ENCODE measurements around the gene SLC5A12.
A peak's percentile ranks its signal among the peaks of the same experiment; 100 is the strongest.

Gene SLC5A12

GRCh38 chr11:26703411-26704191 is 18.3 kb downstream of the SLC5A12 start:
- no peaks in the 10 kb centered on the region for H3K9me3 ChIP-seq (ENCODE audit: control insufficient read depth in 2 of 2, low read length in 2 of 2)
- peak overlapping the region in 1 of 2 donors; percentile 20 for H3K4me3 ChIP-seq (ENCODE audit: low read length in 2 of 2)
- no peak overlapping the region for H3K9ac ChIP-seq (ENCODE audit: low read depth in 1 of 2, low read length in 2 of 2)
- H3K4me1 ChIP-seq (ENCODE audit: control insufficient read depth in 2 of 2, insufficient read depth in 2 of 2, low read length in 2 of 2) = peaks cover 8 to 46% of the 10 kb centered on the region in 2 donors
- peak overlapping the region; percentile 27 to 52 for H3K27ac ChIP-seq (ENCODE audit: low read depth in 2 of 2, low read length in 2 of 2)
- no peaks in the 10 kb centered on the region for H3K27me3 ChIP-seq (ENCODE audit: control insufficient read depth in 2 of 2, insufficient read depth in 2 of 2, low read length in 2 of 2)
- no peaks in the 10 kb centered on the region for H3K36me3 ChIP-seq (ENCODE audit: control insufficient read depth in 2 of 2, insufficient read depth in 2 of 2, low read length in 2 of 2)

- Histone ChIP-seq H3K4me3 (ENCODE audit: low read length in 2 of 2) (no peak overlapping the region), H3K4me1 (ENCODE audit: control insufficient read depth in 2 of 2, insufficient read depth in 2 of 2, low read length in 2 of 2) (peaks cover 8 to 52% of the 10 kb centered on the region in 2 donors), H3K27ac (ENCODE audit: low read depth in 2 of 2, low read length in 2 of 2) (no peak overlapping the region), H3K9me3 (ENCODE audit: control insufficient read depth in 2 of 2, low read length in 2 of 2) (no peaks in the 10 kb centered on the region), H3K36me3 (ENCODE audit: control insufficient read depth in 2 of 2, insufficient read depth in 2 of 2, low read length in 2 of 2) (no peaks in the 10 kb centered on the region), H3K9ac (ENCODE audit: low read depth in 1 of 2, low read length in 2 of 2) (no peak overlapping the region), H3K27me3 (ENCODE audit: control insufficient read depth in 2 of 2, insufficient read depth in 2 of 2, low read length in 2 of 2) (no peaks in the 10 kb centered on the region)
Measured at GRCh38 chr11:26702406-26702805, 19.5 kb downstream of the SLC5A12 start.

- Histone ChIP-seq H3K4me1 (ENCODE audit: control insufficient read depth in 2 of 2, insufficient read depth in 2 of 2, low read length in 2 of 2) (peaks cover 10 to 57% of the 10 kb centered on the region in 2 donors), H3K27ac (ENCODE audit: low read depth in 2 of 2, low read length in 2 of 2) (no peak overlapping the region), H3K4me3 (ENCODE audit: low read length in 2 of 2) (no peak overlapping the region), H3K9me3 (ENCODE audit: control insufficient read depth in 2 of 2, low read length in 2 of 2) (no peaks in the 10 kb centered on the region), H3K9ac (ENCODE audit: low read depth in 1 of 2, low read length in 2 of 2) (no peak overlapping the region), H3K36me3 (ENCODE audit: control insufficient read depth in 2 of 2, insufficient read depth in 2 of 2, low read length in 2 of 2) (no peaks in the 10 kb centered on the region), H3K27me3 (ENCODE audit: control insufficient read depth in 2 of 2, insufficient read depth in 2 of 2, low read length in 2 of 2) (no peaks in the 10 kb centered on the region)
Measured at GRCh38 chr11:26700574-26701235, 21.2 kb downstream of the SLC5A12 start.

GRCh38 chr11:26698224-26698623 is 23.6 kb downstream of the SLC5A12 start:
- H3K9me3 ChIP-seq (ENCODE audit: control insufficient read depth in 2 of 2, low read length in 2 of 2) = no peaks in the 10 kb centered on the region
- H3K27me3 ChIP-seq (ENCODE audit: control insufficient read depth in 2 of 2, insufficient read depth in 2 of 2, low read length in 2 of 2) = no peaks in the 10 kb centered on the region
- no peak overlapping the region for H3K9ac ChIP-seq (ENCODE audit: low read depth in 1 of 2, low read length in 2 of 2)
- H3K4me3 ChIP-seq (ENCODE audit: low read length in 2 of 2) = no peak overlapping the region
- H3K36me3 ChIP-seq (ENCODE audit: control insufficient read depth in 2 of 2, insufficient read depth in 2 of 2, low read length in 2 of 2) = no peaks in the 10 kb centered on the region
- H3K4me1 ChIP-seq (ENCODE audit: control insufficient read depth in 2 of 2, insufficient read depth in 2 of 2, low read length in 2 of 2) = peaks cover 10 to 40% of the 10 kb centered on the region in 2 donors
- no peak overlapping the region for H3K27ac ChIP-seq (ENCODE audit: low read depth in 2 of 2, low read length in 2 of 2)

GRCh38 chr11:26696330-26696729 is 25.5 kb downstream of the SLC5A12 start:
- Histone ChIP-seq H3K9ac (ENCODE audit: low read depth in 1 of 2, low read length in 2 of 2) (no peak overlapping the region), H3K9me3 (ENCODE audit: control insufficient read depth in 2 of 2, low read length in 2 of 2) (no peaks in the 10 kb centered on the region), H3K27ac (ENCODE audit: low read depth in 2 of 2, low read length in 2 of 2) (no peak overlapping the region), H3K4me1 (ENCODE audit: control insufficient read depth in 2 of 2, insufficient read depth in 2 of 2, low read length in 2 of 2) (peaks cover 4 to 30% of the 10 kb centered on the region in 2 donors), H3K4me3 (ENCODE audit: low read length in 2 of 2) (no peak overlapping the region), H3K27me3 (ENCODE audit: control insufficient read depth in 2 of 2, insufficient read depth in 2 of 2, low read length in 2 of 2) (no peaks in the 10 kb centered on the region), H3K36me3 (ENCODE audit: control insufficient read depth in 2 of 2, insufficient read depth in 2 of 2, low read length in 2 of 2) (no peaks in the 10 kb centered on the region)

- Histone ChIP-seq H3K27ac (ENCODE audit: low read depth in 2 of 2, low read length in 2 of 2) (no peak overlapping the region), H3K4me3 (ENCODE audit: low read length in 2 of 2) (no peak overlapping the region), H3K9me3 (ENCODE audit: control insufficient read depth in 2 of 2, low read length in 2 of 2) (no peaks in the 10 kb centered on the region)
Measured at GRCh38 chr11:26688701-26689100, 33.2 kb downstream of the SLC5A12 start.

GRCh38 chr11:26687351-26687750 is 34.5 kb downstream of the SLC5A12 start:
- Histone ChIP-seq H3K9ac (ENCODE audit: low read depth in 1 of 2, low read length in 2 of 2) (no peak overlapping the region), H3K36me3 (ENCODE audit: control insufficient read depth in 2 of 2, insufficient read depth in 2 of 2, low read length in 2 of 2) (no peaks in the 10 kb centered on the region), H3K27ac (ENCODE audit: low read depth in 2 of 2, low read length in 2 of 2) (no peak overlapping the region), H3K4me3 (ENCODE audit: low read length in 2 of 2) (no peak overlapping the region), H3K27me3 (ENCODE audit: control insufficient read depth in 2 of 2, insufficient read depth in 2 of 2, low read length in 2 of 2) (no peaks in the 10 kb centered on the region), H3K4me1 (ENCODE audit: control insufficient read depth in 2 of 2, insufficient read depth in 2 of 2, low read length in 2 of 2) (no peaks in the 10 kb centered on the region), H3K9me3 (ENCODE audit: control insufficient read depth in 2 of 2, low read length in 2 of 2) (no peaks in the 10 kb centered on the region)

More at GRCh38 chr11:26688701-26689100, 33.2 kb downstream of the SLC5A12 start:
- Histone ChIP-seq H3K9ac (ENCODE audit: low read depth in 1 of 2, low read length in 2 of 2) (no peak overlapping the region), H3K27me3 (ENCODE audit: control insufficient read depth in 2 of 2, insufficient read depth in 2 of 2, low read length in 2 of 2) (no peaks in the 10 kb centered on the region), H3K36me3 (ENCODE audit: control insufficient read depth in 2 of 2, insufficient read depth in 2 of 2, low read length in 2 of 2) (no peaks in the 10 kb centered on the region), H3K4me1 (ENCODE audit: control insufficient read depth in 2 of 2, insufficient read depth in 2 of 2, low read length in 2 of 2) (no peaks in the 10 kb centered on the region)

- no peak overlapping the region for H3K27ac ChIP-seq (ENCODE audit: low read depth in 2 of 2, low read length in 2 of 2)
- no peak overlapping the region for H3K9ac ChIP-seq (ENCODE audit: low read depth in 1 of 2, low read length in 2 of 2)
- H3K36me3 ChIP-seq (ENCODE audit: control insufficient read depth in 2 of 2, insufficient read depth in 2 of 2, low read length in 2 of 2) = no peaks in the 10 kb centered on the region
- no peaks in the 10 kb centered on the region for H3K9me3 ChIP-seq (ENCODE audit: control insufficient read depth in 2 of 2, low read length in 2 of 2)
- no peak overlapping the region for H3K4me3 ChIP-seq (ENCODE audit: low read length in 2 of 2)
- no peaks in the 10 kb centered on the region for H3K27me3 ChIP-seq (ENCODE audit: control insufficient read depth in 2 of 2, insufficient read depth in 2 of 2, low read length in 2 of 2)
- no peaks in the 10 kb centered on the region for H3K4me1 ChIP-seq (ENCODE audit: control insufficient read depth in 2 of 2, insufficient read depth in 2 of 2, low read length in 2 of 2)
Measured at GRCh38 chr11:26677566-26677965, 44.3 kb downstream of the SLC5A12 start.

GRCh38 chr11:26676641-26677040 is 45.2 kb downstream of the SLC5A12 start:
- Histone ChIP-seq H3K27me3 (ENCODE audit: control insufficient read depth in 2 of 2, insufficient read depth in 2 of 2, low read length in 2 of 2) (no peaks in the 10 kb centered on the region), H3K9ac (ENCODE audit: low read depth in 1 of 2, low read length in 2 of 2) (no peak overlapping the region), H3K4me3 (ENCODE audit: low read length in 2 of 2) (no peak overlapping the region), H3K36me3 (ENCODE audit: control insufficient read depth in 2 of 2, insufficient read depth in 2 of 2, low read length in 2 of 2) (no peaks in the 10 kb centered on the region), H3K27ac (ENCODE audit: low read depth in 2 of 2, low read length in 2 of 2) (no peak overlapping the region), H3K4me1 (ENCODE audit: control insufficient read depth in 2 of 2, insufficient read depth in 2 of 2, low read length in 2 of 2) (no peaks in the 10 kb centered on the region), H3K9me3 (ENCODE audit: control insufficient read depth in 2 of 2, low read length in 2 of 2) (no peaks in the 10 kb centered on the region)

- Histone ChIP-seq H3K4me1 (ENCODE audit: control insufficient read depth in 2 of 2, insufficient read depth in 2 of 2, low read length in 2 of 2) (no peaks in the 10 kb centered on the region), H3K9me3 (ENCODE audit: control insufficient read depth in 2 of 2, low read length in 2 of 2) (no peaks in the 10 kb centered on the region), H3K36me3 (ENCODE audit: control insufficient read depth in 2 of 2, insufficient read depth in 2 of 2, low read length in 2 of 2) (no peaks in the 10 kb centered on the region), H3K9ac (ENCODE audit: low read depth in 1 of 2, low read length in 2 of 2) (no peak overlapping the region), H3K4me3 (ENCODE audit: low read length in 2 of 2) (peak overlapping the region in 1 of 2 donors; percentile 11), H3K27ac (ENCODE audit: low read depth in 2 of 2, low read length in 2 of 2) (no peak overlapping the region), H3K27me3 (ENCODE audit: control insufficient read depth in 2 of 2, insufficient read depth in 2 of 2, low read length in 2 of 2) (no peaks in the 10 kb centered on the region)
Measured at GRCh38 chr11:26675233-26675928, 46.5 kb downstream of the SLC5A12 start.
